ENCODE measurements around the gene PPARG. TPM values are rescaled to one million over a fixed set of nuclear protein-coding genes. Genes with fewer than 3 reads are reported as not detected.
A peak's percentile ranks its signal among the peaks of the same experiment; 100 is the strongest.
"Not testable (repeated sequence)": the region's sequence is repeated elsewhere in the genome, so short reads cannot be mapped to it uniquely, and the experiment has no call there.

Gene PPARG
- total and polyA plus RNA-seq, 8 donors = 7.9 to 85.2 (median 29.3) TPM

GRCh38 chr3:12253516-12254343 is 35.1 kb upstream of the PPARG start:
- Histone ChIP-seq H3K36me3 (no peaks in the 10 kb centered on the region), H3K27me3 (no peaks in the 10 kb centered on the region), H3K9me3 (peaks cover 0 to 10% (median 5%) of the 10 kb centered on the region in 4 donors), H3K4me3 (no peak overlapping the region), H3K27ac (no peak overlapping the region), H3K4me1 (no peaks in the 10 kb centered on the region)
- TF ChIP-seq EP300 (IDR thresholded peaks at IDR 0.05) = no peak
- no peak for TF ChIP-seq POLR2AphosphoS5 (IDR thresholded peaks at IDR 0.05)
- TF ChIP-seq CTCF (IDR thresholded peaks at IDR 0.05) = no peak
- no peak for TF ChIP-seq POLR2A (IDR thresholded peaks at IDR 0.05)
- intact Hi-C loops (cut with DNase I; ENCODE audit: low total_unique reads) = no loop called here
- 62 to 73% (median 63%) methylated on average over 10 of the region's 10 CpGs for WGBS, 5 donors
- DNase-seq = no peak

- Histone ChIP-seq H3K4me1 (no peaks in the 10 kb centered on the region), H3K9me3 (no peaks in the 10 kb centered on the region), H3K27me3 (no peaks in the 10 kb centered on the region), H3K27ac (no peak overlapping the region), H3K4me3 (no peak overlapping the region), H3K36me3 (no peaks in the 10 kb centered on the region)
- DNase-seq = no peak
- no peak for TF ChIP-seq POLR2AphosphoS5 (IDR thresholded peaks at IDR 0.05)
- no peak for TF ChIP-seq POLR2A (IDR thresholded peaks at IDR 0.05)
- TF ChIP-seq EP300 (IDR thresholded peaks at IDR 0.05) = no peak
- no peak for TF ChIP-seq CTCF (IDR thresholded peaks at IDR 0.05)
- intact Hi-C loops (cut with DNase I; ENCODE audit: low total_unique reads) = no loop called here
- 50 to 70% (median 55%) methylated on average over 2 of the region's 2 CpGs for WGBS, 5 donors
These were observed 33.5 kb upstream of the PPARG start for GRCh38 chr3:12255393-12255792.

GRCh38 chr3:12258911-12259310 is 30.0 kb upstream of the PPARG start:
- H3K27me3 ChIP-seq = no peaks in the 10 kb centered on the region
- intact Hi-C loops (cut with DNase I; ENCODE audit: low total_unique reads) = no loop called here
- no peaks in the 10 kb centered on the region for H3K4me1 ChIP-seq
- no peak for TF ChIP-seq CTCF (IDR thresholded peaks at IDR 0.05)
- no peak for TF ChIP-seq EP300 (IDR thresholded peaks at IDR 0.05)
- no peak for TF ChIP-seq POLR2A (IDR thresholded peaks at IDR 0.05)
- no peak for TF ChIP-seq POLR2AphosphoS5 (IDR thresholded peaks at IDR 0.05)
- no peaks in the 10 kb centered on the region for H3K36me3 ChIP-seq
- no peak for DNase-seq
- no peaks in the 10 kb centered on the region for H3K9me3 ChIP-seq
- no peak overlapping the region for H3K4me3 ChIP-seq
- no peak overlapping the region for H3K27ac ChIP-seq

GRCh38 chr3:12262173-12262572 is 26.7 kb upstream of the PPARG start:
- H3K36me3 ChIP-seq; DNase-seq; H3K27me3 ChIP-seq; H3K27ac ChIP-seq; H3K4me3 ChIP-seq; intact Hi-C loops (cut with DNase I; ENCODE audit: low total_unique reads); H3K9me3 ChIP-seq: not testable (repeated sequence)
- H3K4me1 ChIP-seq = peaks cover 0 to 19% (median 3%) of the 10 kb centered on the region in 4 donors
- WGBS, 5 donors = 82 to 89% (median 88%) methylated on average over 8 of the region's 8 CpGs

- H3K36me3 ChIP-seq = no peaks in the 10 kb centered on the region
- peaks cover 0 to 33% (median 11%) of the 10 kb centered on the region in 4 donors for H3K4me1 ChIP-seq
- TF ChIP-seq EP300 (IDR thresholded peaks at IDR 0.05) = no peak
- no peak for TF ChIP-seq POLR2AphosphoS5 (IDR thresholded peaks at IDR 0.05)
- no peak for TF ChIP-seq CTCF (IDR thresholded peaks at IDR 0.05)
- no peak for TF ChIP-seq POLR2A (IDR thresholded peaks at IDR 0.05)
- DNase-seq = no peak
- intact Hi-C loops (cut with DNase I; ENCODE audit: low total_unique reads) = no loop called here
- H3K27me3 ChIP-seq = no peaks in the 10 kb centered on the region
- 44 to 59% (median 50%) methylated on average over 1 of the region's 1 CpG for WGBS, 5 donors
- no peaks in the 10 kb centered on the region for H3K9me3 ChIP-seq
- H3K4me3 ChIP-seq = no peak overlapping the region
- H3K27ac ChIP-seq = peak overlapping the region in 1 of 5 donors; percentile 9
These were observed 23.4 kb upstream of the PPARG start for GRCh38 chr3:12265508-12265907.

Measured in stomach (tissue), 9 donors.